Fibroblast of mammary gland (primary cell): ENCODE measurements around the gene AKAP6.
A peak's percentile ranks its signal among the peaks of the same experiment; 100 is the strongest.

Source experiments
- DNase-seq: peaks from one replicate; pipeline ENCODE4 v3.0.0-alpha.2; 2010; ENCODE audit warnings: low read depth
- H3K4me3 ChIP-seq: 2 replicates; pipeline ENCODE4 v1.5.1; 2011; ENCODE audit warnings: low read depth, mild to moderate bottlenecking, low read length, moderate library complexity; ENCODE audit not compliant: control insufficient read depth
- TF ChIP-seq, protein P1 (sequence below): conservative IDR thresholded peaks from 2 replicates; pipeline ENCODE4 v1.5.1; 2011; ENCODE audit warnings: low read depth, low read length, inconsistent platforms; ENCODE audit not compliant: control insufficient read depth, insufficient read depth

AKAP6 gene

DNA sequence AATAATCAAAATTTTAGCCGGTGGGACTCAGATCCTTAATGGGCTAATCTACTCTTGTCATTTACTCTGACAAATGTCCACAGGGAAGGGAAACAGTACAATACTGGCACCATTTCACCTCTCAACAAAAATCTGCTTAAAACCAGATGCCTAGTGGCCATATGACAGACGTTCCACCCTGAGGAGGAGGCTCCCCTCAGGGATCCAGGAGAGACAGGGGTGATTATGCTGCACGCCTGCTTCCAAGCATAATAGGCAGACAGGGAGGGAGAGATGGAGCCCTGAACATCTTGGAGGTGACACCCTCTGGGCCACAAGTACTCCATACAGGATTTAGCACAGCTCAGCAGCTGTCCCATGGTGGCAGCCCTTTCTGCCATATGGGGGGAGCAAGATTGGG, 24.8 kb upstream of the AKAP6 start:
- no peak for DNase-seq
- no peak overlapping the region for H3K4me3 ChIP-seq
- TF ChIP-seq, protein P1, sequence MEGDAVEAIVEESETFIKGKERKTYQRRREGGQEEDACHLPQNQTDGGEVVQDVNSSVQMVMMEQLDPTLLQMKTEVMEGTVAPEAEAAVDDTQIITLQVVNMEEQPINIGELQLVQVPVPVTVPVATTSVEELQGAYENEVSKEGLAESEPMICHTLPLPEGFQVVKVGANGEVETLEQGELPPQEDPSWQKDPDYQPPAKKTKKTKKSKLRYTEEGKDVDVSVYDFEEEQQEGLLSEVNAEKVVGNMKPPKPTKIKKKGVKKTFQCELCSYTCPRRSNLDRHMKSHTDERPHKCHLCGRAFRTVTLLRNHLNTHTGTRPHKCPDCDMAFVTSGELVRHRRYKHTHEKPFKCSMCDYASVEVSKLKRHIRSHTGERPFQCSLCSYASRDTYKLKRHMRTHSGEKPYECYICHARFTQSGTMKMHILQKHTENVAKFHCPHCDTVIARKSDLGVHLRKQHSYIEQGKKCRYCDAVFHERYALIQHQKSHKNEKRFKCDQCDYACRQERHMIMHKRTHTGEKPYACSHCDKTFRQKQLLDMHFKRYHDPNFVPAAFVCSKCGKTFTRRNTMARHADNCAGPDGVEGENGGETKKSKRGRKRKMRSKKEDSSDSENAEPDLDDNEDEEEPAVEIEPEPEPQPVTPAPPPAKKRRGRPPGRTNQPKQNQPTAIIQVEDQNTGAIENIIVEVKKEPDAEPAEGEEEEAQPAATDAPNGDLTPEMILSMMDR = no peak

DNA sequence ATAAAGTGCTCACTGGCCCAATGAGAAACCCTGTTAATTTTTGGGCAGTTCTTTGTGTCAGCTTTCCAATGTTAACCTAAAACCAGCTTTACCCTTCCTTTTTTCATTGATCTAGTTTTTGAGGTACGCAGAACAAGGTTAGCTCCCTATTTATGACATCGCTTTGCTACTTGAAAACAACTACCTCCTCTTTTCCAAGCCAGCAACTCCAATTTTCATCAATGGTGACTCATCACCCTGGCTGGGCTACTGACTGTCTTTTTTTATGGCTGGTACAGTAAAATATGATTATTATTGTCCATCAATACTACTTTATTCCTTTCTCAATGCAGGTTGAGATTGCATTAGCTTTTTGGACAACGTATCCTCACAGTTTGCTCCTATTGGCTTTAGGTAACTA, 22.5 kb upstream of the AKAP6 start:
- DNase-seq = peak; percentile 6
- TF ChIP-seq, protein P1 = no peak
- H3K4me3 ChIP-seq = no peak overlapping the region

DNA sequence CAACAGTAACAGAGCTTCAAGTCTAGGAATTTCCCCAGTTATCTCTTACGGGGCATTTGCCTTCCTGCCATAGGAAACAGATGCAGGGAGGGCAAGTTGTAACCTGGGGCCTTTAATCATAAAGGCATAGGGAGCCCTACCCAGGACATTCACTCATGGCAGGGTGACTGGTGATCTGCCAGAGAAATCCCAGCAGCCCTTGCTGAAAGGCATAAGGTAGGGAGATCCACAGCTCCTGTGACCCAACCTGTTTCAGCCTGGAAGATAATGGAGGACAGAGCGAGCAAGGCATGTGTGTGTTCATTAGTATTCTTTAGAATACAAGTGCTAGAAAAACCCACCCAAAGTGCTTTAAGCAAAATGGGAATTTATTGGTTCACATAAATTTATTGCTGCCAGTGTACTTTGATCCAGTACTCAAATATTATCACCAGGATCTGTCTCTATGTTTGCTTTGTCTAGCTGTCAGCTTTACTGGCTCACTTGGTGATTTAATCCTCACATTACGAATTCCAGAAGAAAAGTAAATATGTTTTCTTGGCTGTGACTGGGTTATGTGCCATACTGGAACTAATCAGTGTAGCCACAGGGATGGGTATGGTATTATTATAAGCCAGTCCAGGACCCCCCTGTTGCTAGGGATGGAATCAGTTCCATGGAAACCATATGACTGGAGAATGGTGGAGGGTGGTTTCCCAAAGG, 21.1 kb upstream of the AKAP6 start:
- no peak overlapping the region for H3K4me3 ChIP-seq
- DNase-seq = no peak
- TF ChIP-seq, protein P1 = no peak

DNA sequence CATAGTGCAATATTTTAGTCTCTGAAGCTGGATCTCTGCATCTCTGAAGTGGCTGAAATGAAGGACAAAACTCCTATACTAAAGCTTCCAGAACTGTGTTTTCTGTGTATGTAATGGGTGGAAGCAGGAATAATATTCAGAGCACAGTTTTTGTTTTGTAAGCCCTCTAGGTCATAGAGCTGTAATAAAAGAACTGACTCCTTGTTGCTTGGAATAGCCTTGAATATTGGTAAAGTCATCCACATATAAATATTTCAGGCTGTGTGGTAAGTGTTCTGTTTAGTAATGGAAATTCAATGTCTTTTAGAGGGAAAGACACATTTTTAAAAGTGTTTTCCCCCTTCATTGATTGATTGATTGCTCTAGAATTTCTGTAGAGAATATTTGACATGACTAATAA, 18.2 kb upstream of the AKAP6 start:
- TF ChIP-seq, protein P1 = no peak
- no peak overlapping the region for H3K4me3 ChIP-seq
- no peak for DNase-seq

DNA sequence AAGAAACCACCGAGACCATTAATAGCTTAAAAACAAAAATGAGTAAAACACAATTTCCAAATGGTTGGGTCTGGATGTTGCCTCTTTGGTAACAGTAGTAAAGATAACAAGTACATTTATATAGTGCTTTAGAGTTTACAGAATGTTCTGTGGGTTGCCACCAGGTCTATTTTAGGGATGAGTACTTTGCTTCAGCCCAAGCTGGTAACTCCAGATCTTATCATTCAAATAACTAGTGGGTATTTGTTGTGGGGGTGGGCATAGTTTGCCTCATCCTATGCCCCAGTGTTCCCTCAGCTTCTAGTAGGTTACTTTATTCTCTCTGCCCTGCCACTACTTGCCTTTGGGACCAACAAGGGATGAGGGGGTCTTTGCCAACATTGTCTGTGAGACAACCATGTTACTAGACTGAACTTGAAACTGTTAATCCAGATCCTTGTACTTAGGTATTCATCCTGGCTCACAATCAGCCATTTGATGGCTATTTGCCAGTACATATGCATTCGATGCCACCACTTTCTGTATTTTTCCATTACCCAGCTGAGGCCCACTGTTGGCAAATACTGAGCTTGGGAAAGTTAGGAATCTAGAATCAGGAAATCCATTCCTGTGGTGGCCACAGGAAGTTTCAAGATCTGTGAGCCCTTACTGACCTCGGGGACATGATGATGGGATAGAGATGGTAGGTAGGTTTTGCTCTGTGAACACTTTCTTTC, 17.6 kb upstream of the AKAP6 start:
- DNase-seq = peak; percentile 1
- TF ChIP-seq, protein P1 = no peak
- H3K4me3 ChIP-seq = no peak overlapping the region

DNA sequence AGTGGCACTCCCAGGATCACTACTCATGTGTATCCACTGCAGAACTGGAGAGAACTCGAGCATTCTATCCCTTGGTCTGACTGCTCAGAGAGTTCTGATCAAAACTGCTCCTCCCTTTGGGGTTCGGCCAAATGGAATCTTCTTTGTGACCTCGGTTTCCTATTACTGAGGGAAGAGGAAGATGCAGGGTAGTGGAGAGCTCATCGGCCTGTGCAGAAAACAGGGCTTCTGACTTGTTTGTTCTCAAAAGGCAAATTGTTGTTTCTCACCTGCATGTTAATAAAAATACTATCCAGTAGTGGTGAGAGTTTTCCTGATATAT, 17.1 kb upstream of the AKAP6 start:
- peak; percentile 10 for DNase-seq
- H3K4me3 ChIP-seq = no peak overlapping the region
- TF ChIP-seq, protein P1 = no peak
